SK-N-SH (cell line): ENCODE data around the gene CHMP6. TPM values are rescaled to one million over a fixed set of nuclear protein-coding genes. Genes with fewer than 3 reads are reported as not detected.
A peak's percentile ranks its signal among the peaks of the same experiment; 100 is the strongest.

Experiments used
- CTCF ChIA-PET: fragments of 300-600, 350-600 bp; formaldehyde crosslinking; extraction: SDS; loops from one replicate; lab custom pipeline; 2021; lab: Yijun Ruan, JAX
- POLR2A ChIA-PET: fragments of 350-600 bp; sonication (Branson Sonifier 250); formaldehyde crosslinking; extraction: SDS; loops from one replicate; lab custom pipeline; 2020; ENCODE audit warnings: antibody characterized with exemption, inconsistent platforms; lab: Yijun Ruan, JAX
- DNase-seq: peaks from one replicate; pipeline ENCODE4 v3.0.0; 2012
- H2AFZ ChIP-seq: fragments of 200-600 bp; sonication (generic); 2 replicates; pipeline ENCODE4 v1.8.1; 2016; ENCODE audit warnings: antibody characterized with exemption, mild to moderate bottlenecking, low read depth
- H3F3A ChIP-seq: fragments of 200-600 bp; sonication (generic); replicated peaks from 2 replicates; pipeline ENCODE3; 2016; ENCODE audit warnings: antibody characterized with exemption, mild to moderate bottlenecking; ENCODE audit not compliant: insufficient read depth
- H3K27ac ChIP-seq, 2 experiments: fragments of 200-500 bp in 1 of 2; fragments of 200-600 bp in 1 of 2; sonication (Bioruptor generic) in 1 of 2; sonication (generic), shearing (Covaris generic) in 1 of 2; 2 replicates each; pipeline versions ENCODE4 v1.5.1 to v1.6.1; 2014 to 2016; ENCODE audit warnings: low read depth in 2 of 2, inconsistent platforms in 1 of 2, low read length in 1 of 2, mild to moderate bottlenecking in 1 of 2, mixed read lengths in 1 of 2
- H3K27me3 ChIP-seq: fragments of 200-600 bp; sonication (generic), shearing (Covaris generic); 2 replicates; pipeline ENCODE4 v1.6.1; 2016; ENCODE audit warnings: mixed run types; ENCODE audit not compliant: insufficient read depth
- H3K36me3 ChIP-seq, 2 experiments: fragments of 200-500 bp in 1 of 2; fragments of 200-600 bp in 1 of 2; sonication (Bioruptor generic) in 1 of 2; sonication (generic) in 1 of 2; replicated peaks in 1 of 2; 2 replicates each; pipeline versions ENCODE3 to v1.5.1; 2014 to 2016; ENCODE audit warnings: low read length in 1 of 2, mild to moderate bottlenecking in 1 of 2; ENCODE audit not compliant: insufficient read depth in 2 of 2, control insufficient read depth in 1 of 2
- H3K4me1 ChIP-seq, 2 experiments: fragments of 200-500 bp in 1 of 2; fragments of 200-600 bp in 1 of 2; sonication (Bioruptor generic) in 1 of 2; sonication (generic), shearing (Covaris generic) in 1 of 2; 2 replicates each; pipeline versions ENCODE4 v1.5.1 to v1.6.1; 2014 to 2016; ENCODE audit warnings: low read depth in 1 of 2, low read length in 1 of 2, mixed run types in 1 of 2; ENCODE audit not compliant: insufficient read depth in 2 of 2, control insufficient read depth in 1 of 2
- H3K4me2 ChIP-seq: fragments of 200-600 bp; sonication (generic), shearing (Covaris generic); 2 replicates; pipeline ENCODE4 v1.6.1; 2017; ENCODE audit warnings: mixed run types
- H3K4me3 ChIP-seq, 2 experiments: fragments of 200-500 bp in 1 of 2; fragments of 200-600 bp in 1 of 2; sonication (Bioruptor generic) in 1 of 2; sonication (generic), shearing (Covaris generic) in 1 of 2; 2 replicates each; pipeline versions ENCODE4 v1.5.1 to v1.8.1; 2014 to 2016; ENCODE audit warnings: low read depth in 2 of 2, inconsistent platforms in 1 of 2, low read length in 1 of 2, mild to moderate bottlenecking in 1 of 2, mixed read lengths in 1 of 2, moderate library complexity in 1 of 2
- H3K79me2 ChIP-seq: fragments of 200-600 bp; sonication (generic); 2 replicates; pipeline ENCODE4 v1.8.1; 2017; ENCODE audit warnings: mild to moderate bottlenecking; ENCODE audit not compliant: insufficient read depth
- H3K9ac ChIP-seq: fragments of 200-600 bp; sonication (generic); 2 replicates; pipeline ENCODE4 v1.6.1; 2017; ENCODE audit warnings: mixed run types
- H3K9me2 ChIP-seq: fragments of 200-600 bp; sonication (generic); 2 replicates; pipeline ENCODE4 v1.6.1; 2017; ENCODE audit warnings: mixed run types
- H3K9me3 ChIP-seq: fragments of 200-600 bp; sonication (generic); 2 replicates; pipeline ENCODE4 v1.6.1; 2017; ENCODE audit warnings: mixed run types, mild to moderate bottlenecking, moderate library complexity
- H4K20me1 ChIP-seq: fragments of 200-600 bp; sonication (generic); 2 replicates; pipeline ENCODE4 v1.6.1; 2017; ENCODE audit warnings: mild to moderate bottlenecking, mixed run types; ENCODE audit not compliant: insufficient read depth
- CHD2 ChIP-seq: fragments of 150-350 bp; IDR thresholded peaks from 2 replicates; pipeline ENCODE4 v1.6.1; 2018; ENCODE audit warnings: low read length; ENCODE audit not compliant: partially characterized antibody
- ELF1 ChIP-seq: IDR thresholded peaks from 2 replicates; pipeline ENCODE4 v1.4.0; 2012
- EP300 ChIP-seq, 2 experiments: IDR thresholded peaks; 2 replicates each; pipeline versions ENCODE4 v1.4.0 to v1.6.1; 2012; ENCODE audit warnings: borderline replicate concordance in 1 of 2, low read depth in 1 of 2, low read length in 1 of 2
- EZH2phosphoT487 ChIP-seq: fragments of 200-600 bp; sonication (generic); IDR thresholded peaks from 2 replicates; pipeline ENCODE4 v1.6.1; 2017; ENCODE audit warnings: low read depth, mixed run types, mild to moderate bottlenecking, antibody characterized with exemption, moderate library complexity, borderline replicate concordance
- FOSL2 ChIP-seq: IDR thresholded peaks from 2 replicates; pipeline ENCODE4 v1.4.0; 2012; ENCODE audit warnings: low read depth, mild to moderate bottlenecking, moderate library complexity, borderline replicate concordance
- FOXJ3 ChIP-seq: sonication (generic); formaldehyde crosslinking; IDR thresholded peaks from 2 replicates; pipeline ENCODE4 v1.5.1; 2020; ENCODE audit warnings: mild to moderate bottlenecking, missing genetic modification reagents
- FOXM1 ChIP-seq: IDR thresholded peaks from 2 replicates; pipeline ENCODE4 v1.4.0; 2012; ENCODE audit warnings: low read depth, mild to moderate bottlenecking
- GATA2 ChIP-seq: sonication (generic); formaldehyde crosslinking; IDR thresholded peaks from 2 replicates; pipeline ENCODE4 v1.5.0; 2020; ENCODE audit warnings: mild to moderate bottlenecking, missing genetic modification reagents
- JUND ChIP-seq: IDR thresholded peaks from 2 replicates; pipeline ENCODE4 v1.4.0; 2012
- MEF2A ChIP-seq: IDR thresholded peaks from 2 replicates; pipeline ENCODE4 v1.4.0; 2012; ENCODE audit warnings: low read depth, borderline replicate concordance
- NRF1 ChIP-seq: IDR thresholded peaks from 2 replicates; pipeline ENCODE4 v1.6.1; 2012; ENCODE audit warnings: low read depth, mild to moderate bottlenecking, low read length
- PBX3 ChIP-seq: IDR thresholded peaks from 2 replicates; pipeline ENCODE4; 2012
- POLR2AphosphoS5 ChIP-seq: IDR thresholded peaks from 2 replicates; pipeline ENCODE4 v1.6.1; 2012; ENCODE audit warnings: low read depth, low read length
- RAD21 ChIP-seq: IDR thresholded peaks from 2 replicates; pipeline ENCODE4 v1.6.1; 2012; ENCODE audit warnings: mild to moderate bottlenecking, low read length
- RCOR1 ChIP-seq: fragments of 150-350 bp; IDR thresholded peaks from 2 replicates; pipeline ENCODE4 v1.6.1; 2017; ENCODE audit warnings: antibody characterized with exemption, low read length
- RFX5 ChIP-seq: IDR thresholded peaks from 2 replicates; pipeline ENCODE4 v1.6.1; 2012; ENCODE audit warnings: mild to moderate bottlenecking, improper control_type of control experiment, low read length
- RXRA ChIP-seq: IDR thresholded peaks from 2 replicates; pipeline ENCODE4 v1.4.0; 2012; ENCODE audit warnings: low read depth, mild to moderate bottlenecking, borderline replicate concordance
- TAF1 ChIP-seq: IDR thresholded peaks from 2 replicates; pipeline ENCODE4 v1.6.1; 2012; ENCODE audit warnings: low read depth, mild to moderate bottlenecking, low read length, moderate library complexity, borderline replicate concordance
- TEAD4 ChIP-seq: IDR thresholded peaks from 2 replicates; pipeline ENCODE4 v1.4.0; 2012; ENCODE audit warnings: mild to moderate bottlenecking, borderline replicate concordance; ENCODE audit not compliant: insufficient read depth
- USF1 ChIP-seq: IDR thresholded peaks from 2 replicates; pipeline ENCODE4 v1.4.0; 2012; ENCODE audit warnings: low read depth, borderline replicate concordance
- USF2 ChIP-seq: fragments of 150-350 bp; IDR thresholded peaks from 2 replicates; pipeline ENCODE4 v1.6.1; 2017; ENCODE audit warnings: antibody characterized with exemption, low read length, low read depth, borderline replicate concordance
- YY1 ChIP-seq: IDR thresholded peaks from 2 replicates; pipeline ENCODE4 v1.4.0; 2012; ENCODE audit warnings: low read depth, mild to moderate bottlenecking
- WGBS: methylation state at CpG from one replicate; pipeline ENCODE4 v1.1.6; 2017; ENCODE audit warnings: low lambda C conversion rate; 5-methylcytosine and 5-hydroxymethylcytosine counted together
- polyA plus RNA-seq, 3 experiments: library from polyadenylated mRNA; depleted of rRNA; stranded (reverse); fragments of >200 nt; gene quantifications; 2 replicates each; pipeline ENCODE4 v1.2.3, GENCODE V29; 2012
- TF ChIP-seq, protein P1 (sequence below): IDR thresholded peaks from 2 replicates; pipeline ENCODE4 v1.4.0; 2012; ENCODE audit warnings: low read depth

The CHMP6 gene
- polyA plus RNA-seq, 1 of the 3 experiments (the other 2 are of a cell fraction): 44.1 TPM

DNA sequence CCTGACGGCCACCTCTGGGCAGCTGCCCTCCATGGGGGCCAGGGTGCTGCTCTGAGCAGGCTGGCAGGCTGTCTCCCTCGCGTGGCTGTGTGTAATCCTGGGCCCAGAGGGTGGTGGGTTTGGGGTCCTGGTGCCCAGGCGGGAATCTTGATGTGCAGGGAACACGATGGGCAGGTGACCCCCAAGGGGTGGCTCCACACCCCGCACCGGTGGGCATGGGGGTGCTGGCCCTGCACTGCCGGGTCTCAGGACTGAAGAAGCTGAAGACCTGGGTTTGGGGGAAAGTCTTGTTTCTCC, 8.6 kb downstream of the CHMP6 start:
- Histone ChIP-seq H3K4me3 (no peak overlapping the region), H2AFZ (no peak overlapping the region), H3K4me2 (no peak overlapping the region), H3K27ac (no peak overlapping the region), H3K4me1 (peaks cover 5 to 14% of the 10 kb centered on the region in 2 experiments; a peak in 1 of 4 replicates), H3K79me2 (no peaks in the 10 kb centered on the region), H3K36me3 (peaks cover 15 to 45% of the 10 kb centered on the region in 2 experiments), H3K9me2 (no peaks in the 10 kb centered on the region), H3K27me3 (peaks cover 27% of the 10 kb centered on the region), H4K20me1 (peaks cover 24% of the 10 kb centered on the region), H3K9ac (no peak overlapping the region), H3F3A (peaks cover 16% of the 10 kb centered on the region), H3K9me3 (no peaks in the 10 kb centered on the region)
- no peak for TF ChIP-seq GATA2 (CRISPR knock-in tag)
- no peak for TF ChIP-seq JUND
- TF ChIP-seq FOXJ3 (CRISPR knock-in tag): no peak
- no peak for TF ChIP-seq PBX3
- TF ChIP-seq USF1: no peak
- TF ChIP-seq CHD2: no peak
- no peak for TF ChIP-seq RXRA
- TF ChIP-seq RCOR1: no peak
- no peak for TF ChIP-seq YY1
- no peak for TF ChIP-seq ELF1
- POLR2A ChIA-PET: no interaction called here
- DNase-seq: no peak
- WGBS: no CpG with 5 or more reads among the region's 8 CpGs
- CTCF ChIA-PET: interaction anchor here (0.7 to 5.7 kb wide), 4 partner anchors 11 to 102 kb away, joined by 3 to 45 read pairs (median 26); no protein-coding TSS in a partner anchor

- H3K79me2 ChIP-seq: no peaks in the 10 kb centered on the region
- ChIA-PET POLR2A (no interaction called here), CTCF (interaction anchor here (0.6 to 5.7 kb wide), 6 partner anchors 12 to 525 kb away, joined by 3 to 45 read pairs (median 12); no protein-coding TSS in a partner anchor)
- H3K36me3 ChIP-seq: peaks cover 11 to 41% of the 10 kb centered on the region in 2 experiments
- no peak overlapping the region for H3K4me3 ChIP-seq
- H3K4me2 ChIP-seq: no peak overlapping the region
- no peaks in the 10 kb centered on the region for H3K9me3 ChIP-seq
- TF ChIP-seq NRF1 (no peak), USF2 (no peak), RCOR1 (no peak), EZH2phosphoT487 (no peak), ELF1 (no peak), TEAD4 (no peak), TAF1 (no peak), PBX3 (no peak), MEF2A (no peak), EP300 (IDR thresholded peaks at IDR 0.05; ENCODE audit: borderline replicate concordance in 1 of 2, low read depth in 1 of 2, low read length in 1 of 2) (no peak), FOSL2 (no peak), RAD21 (no peak), RFX5 (no peak), YY1 (no peak), FOXM1 (no peak), USF1 (no peak), POLR2AphosphoS5 (no peak), GATA2 (CRISPR knock-in tag) (no peak)
- TF ChIP-seq, protein P1, sequence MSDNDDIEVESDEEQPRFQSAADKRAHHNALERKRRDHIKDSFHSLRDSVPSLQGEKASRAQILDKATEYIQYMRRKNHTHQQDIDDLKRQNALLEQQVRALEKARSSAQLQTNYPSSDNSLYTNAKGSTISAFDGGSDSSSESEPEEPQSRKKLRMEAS: no peak
- H2AFZ ChIP-seq: no peak overlapping the region
- no peaks in the 10 kb centered on the region for H3K9me2 ChIP-seq
- H4K20me1 ChIP-seq: peaks cover 24% of the 10 kb centered on the region
- peaks cover 16% of the 10 kb centered on the region for H3F3A ChIP-seq
- peaks cover 5 to 14% of the 10 kb centered on the region in 2 experiments; a peak in 1 of 4 replicates for H3K4me1 ChIP-seq
- H3K27ac ChIP-seq: no peak overlapping the region
- peak; percentile 41 for DNase-seq
- no peak overlapping the region for H3K9ac ChIP-seq
- peaks cover 32% of the 10 kb centered on the region for H3K27me3 ChIP-seq
- WGBS: 86% methylated on average over 11 of the region's 18 CpGs
Observed at GRCh38 chr17:81000631-81001357, 9.2 kb downstream of the CHMP6 start.
